ENCODE results near the gene BAHD1.

Gene BAHD1

GRCh38 chr15:40454904-40455391, 14.2 kb downstream of the BAHD1 start:
- no peak for DNase-seq (ENCODE audit: low read depth in 1 of 2, low spot score in 1 of 2)

GRCh38 chr15:40456299-40456712, 15.6 kb downstream of the BAHD1 start:
- in situ Hi-C loops (cut with HindIII; ENCODE audit: low pct_unique_long_range_greater_than_20kb, low sequenced_read_pairs) = no loop called here
- peak; percentile 77 to 82 for DNase-seq (ENCODE audit: low read depth in 1 of 2, low spot score in 1 of 2)
- no peak for TF ChIP-seq JUND (IDR thresholded peaks at IDR 0.05; ENCODE audit: low read depth)

More at GRCh38 chr15:40454904-40455391, 14.2 kb downstream of the BAHD1 start:
- no peak for TF ChIP-seq JUND (IDR thresholded peaks at IDR 0.05; ENCODE audit: low read depth)
- in situ Hi-C loops (cut with HindIII; ENCODE audit: low pct_unique_long_range_greater_than_20kb, low sequenced_read_pairs) = no loop called here

GRCh38 chr15:40456738-40457137, 16.0 kb downstream of the BAHD1 start:
- DNase-seq (ENCODE audit: low read depth in 1 of 2, low spot score in 1 of 2) = no peak
- in situ Hi-C loops (cut with HindIII; ENCODE audit: low pct_unique_long_range_greater_than_20kb, low sequenced_read_pairs) = no loop called here
- no peak for TF ChIP-seq JUND (IDR thresholded peaks at IDR 0.05; ENCODE audit: low read depth)

- TF ChIP-seq JUND (IDR thresholded peaks at IDR 0.05; ENCODE audit: low read depth) = no peak
- in situ Hi-C loops (cut with HindIII; ENCODE audit: low pct_unique_long_range_greater_than_20kb, low sequenced_read_pairs) = no loop called here
- DNase-seq (ENCODE audit: low read depth in 1 of 2, low spot score in 1 of 2) = no peak
These were observed 18.0 kb downstream of the BAHD1 start for GRCh38 chr15:40458495-40459371.

- no peak for TF ChIP-seq JUND (IDR thresholded peaks at IDR 0.05; ENCODE audit: low read depth)
- no peak for DNase-seq (ENCODE audit: low read depth in 1 of 2, low spot score in 1 of 2)
- in situ Hi-C loops (cut with HindIII; ENCODE audit: low pct_unique_long_range_greater_than_20kb, low sequenced_read_pairs) = no loop called here
These were observed 18.8 kb downstream of the BAHD1 start for GRCh38 chr15:40459391-40460015.

- no peak for DNase-seq (ENCODE audit: low read depth in 1 of 2, low spot score in 1 of 2)
- no peak for TF ChIP-seq JUND (IDR thresholded peaks at IDR 0.05; ENCODE audit: low read depth)
- in situ Hi-C loops (cut with HindIII; ENCODE audit: low pct_unique_long_range_greater_than_20kb, low sequenced_read_pairs) = no loop called here
These were observed 19.7 kb downstream of the BAHD1 start for GRCh38 chr15:40460404-40460803.

- in situ Hi-C loops (cut with HindIII; ENCODE audit: low pct_unique_long_range_greater_than_20kb, low sequenced_read_pairs) = no loop called here
- TF ChIP-seq JUND (IDR thresholded peaks at IDR 0.05; ENCODE audit: low read depth) = no peak
- DNase-seq (ENCODE audit: low read depth in 1 of 2, low spot score in 1 of 2) = no peak
These were observed 21.2 kb downstream of the BAHD1 start for GRCh38 chr15:40461958-40462357.

- no peak for DNase-seq (ENCODE audit: low read depth in 1 of 2, low spot score in 1 of 2)
- no peak for TF ChIP-seq JUND (IDR thresholded peaks at IDR 0.05; ENCODE audit: low read depth)
- in situ Hi-C loops (cut with HindIII; ENCODE audit: low pct_unique_long_range_greater_than_20kb, low sequenced_read_pairs) = no loop called here
These were observed 22.5 kb downstream of the BAHD1 start for GRCh38 chr15:40463279-40463678.

- DNase-seq (ENCODE audit: low read depth in 1 of 2, low spot score in 1 of 2) = peak in 1 of 2 experiments; percentile 50
- TF ChIP-seq JUND (IDR thresholded peaks at IDR 0.05; ENCODE audit: low read depth) = no peak
- in situ Hi-C loops (cut with HindIII; ENCODE audit: low pct_unique_long_range_greater_than_20kb, low sequenced_read_pairs) = no loop called here
These were observed 23.3 kb downstream of the BAHD1 start for GRCh38 chr15:40463886-40464545.

GRCh38 chr15:40464595-40465185, 23.9 kb downstream of the BAHD1 start:
- no peak for TF ChIP-seq JUND (IDR thresholded peaks at IDR 0.05; ENCODE audit: low read depth)
- DNase-seq (ENCODE audit: low read depth in 1 of 2, low spot score in 1 of 2) = no peak
- in situ Hi-C loops (cut with HindIII; ENCODE audit: low pct_unique_long_range_greater_than_20kb, low sequenced_read_pairs) = no loop called here

GRCh38 chr15:40465939-40466338, 25.2 kb downstream of the BAHD1 start:
- no peak for TF ChIP-seq JUND (IDR thresholded peaks at IDR 0.05; ENCODE audit: low read depth)
- in situ Hi-C loops (cut with HindIII; ENCODE audit: low pct_unique_long_range_greater_than_20kb, low sequenced_read_pairs) = no loop called here
- no peak for DNase-seq (ENCODE audit: low read depth in 1 of 2, low spot score in 1 of 2)

Measured in T47D (cell line).